Nephron progenitor cell (in vitro differentiated cells): ENCODE data around the gene GPC3.

Source experiments
- DNase-seq: peaks from one replicate; pipeline ENCODE4 v3.0.0; 2021
- H3K27ac Mint-ChIP-seq: 2 replicates; pipeline ENCODE4 v1.8.0; 2021; ENCODE audit warnings: mild to moderate bottlenecking, moderate library complexity, mixed read lengths
- H3K27me3 Mint-ChIP-seq: 2 replicates; pipeline ENCODE4 v1.8.0; 2021; ENCODE audit warnings: mild to moderate bottlenecking, low read depth, mixed read lengths; ENCODE audit not compliant: poor library complexity
- H3K36me3 Mint-ChIP-seq: 2 replicates; pipeline ENCODE4 v1.8.0; 2021; ENCODE audit warnings: low read depth, mixed read lengths
- H3K4me1 Mint-ChIP-seq: 2 replicates; pipeline ENCODE4 v1.8.0; 2021; ENCODE audit warnings: mixed read lengths
- H3K4me3 Mint-ChIP-seq: 2 replicates; pipeline ENCODE4 v1.8.0; 2021; ENCODE audit warnings: mild to moderate bottlenecking, moderate library complexity, mixed read lengths
- H3K9me3 Mint-ChIP-seq: 2 replicates; pipeline ENCODE4 v1.8.0; 2021; ENCODE audit warnings: mild to moderate bottlenecking, moderate library complexity, mixed read lengths
- TF ChIP-seq, protein P1 (sequence below): fragments of 200-600 bp; sonication (generic); IDR thresholded peaks from 2 replicates; pipeline ENCODE4 v1.5.0; 2021; ENCODE audit warnings: antibody characterized with exemption

GPC3 gene

DNA sequence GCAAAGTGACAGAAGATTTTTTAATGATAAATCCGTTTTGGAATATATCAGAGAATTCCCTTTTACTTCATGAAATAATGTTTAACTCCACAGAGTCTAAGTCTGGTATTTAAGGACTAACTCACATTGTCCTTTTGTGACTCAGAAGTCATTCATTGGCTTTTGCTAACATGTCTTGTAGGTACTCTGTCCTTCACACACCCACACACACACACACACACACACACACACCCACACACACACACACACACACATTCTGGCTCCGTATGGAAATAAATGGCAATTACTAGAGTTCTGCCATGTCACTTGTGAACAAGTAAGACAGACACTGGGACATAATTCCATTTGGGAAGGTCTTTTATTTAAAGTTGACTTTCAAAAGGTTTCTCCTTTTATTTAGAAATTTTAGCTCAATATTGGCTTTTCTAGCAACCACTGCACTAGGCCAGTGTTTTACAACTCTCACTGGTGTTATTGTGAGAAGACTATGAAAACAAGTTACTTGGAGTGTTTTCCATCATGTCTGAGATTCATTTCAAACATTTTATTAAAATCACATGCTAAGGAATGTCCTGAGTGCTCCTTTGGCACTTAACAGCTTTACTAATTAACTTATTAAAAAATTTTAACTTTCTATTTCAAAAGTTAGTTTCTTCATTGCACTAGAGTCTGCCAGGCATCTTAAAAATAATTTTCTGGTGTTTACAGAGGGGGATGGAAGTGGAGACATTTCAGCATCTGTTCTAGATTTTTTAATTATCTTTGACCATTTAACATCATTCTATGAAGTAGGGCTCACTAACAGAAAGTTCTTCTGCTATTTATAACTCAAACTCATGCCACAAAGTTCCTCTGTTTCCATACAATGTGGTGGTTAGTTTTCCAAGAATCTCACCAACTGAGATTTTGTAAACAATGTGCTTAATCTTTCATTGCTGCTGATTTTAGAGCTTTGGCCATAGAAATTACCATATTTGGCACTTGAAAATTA is 329.8 kb downstream of the GPC3 start:
- H3K4me1 Mint-ChIP-seq = peaks cover 36% of the 10 kb centered on the region

DNA sequence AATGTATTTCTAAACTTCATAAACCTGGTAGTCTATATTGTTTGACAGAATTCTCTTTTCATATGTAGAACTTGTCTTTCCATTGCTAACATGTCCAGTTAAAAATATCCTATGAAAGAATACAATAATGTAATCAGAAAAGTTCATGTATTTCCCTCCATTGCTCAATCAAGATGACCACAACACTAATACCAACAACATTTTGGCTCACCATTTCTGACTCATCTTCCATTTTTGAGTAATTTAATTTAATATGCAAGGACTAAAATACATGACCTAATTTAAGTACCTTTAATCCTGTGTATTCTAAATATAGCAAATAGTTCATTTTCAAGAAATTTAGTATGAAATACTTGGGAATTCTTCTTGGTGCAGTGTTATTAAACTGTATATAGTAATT is 330.6 kb downstream of the GPC3 start:
- no peak overlapping the region for H3K4me3 Mint-ChIP-seq
- peaks cover 7% of the 10 kb centered on the region for H3K36me3 Mint-ChIP-seq
- H3K27ac Mint-ChIP-seq = no peak overlapping the region
- TF ChIP-seq, protein P1, sequence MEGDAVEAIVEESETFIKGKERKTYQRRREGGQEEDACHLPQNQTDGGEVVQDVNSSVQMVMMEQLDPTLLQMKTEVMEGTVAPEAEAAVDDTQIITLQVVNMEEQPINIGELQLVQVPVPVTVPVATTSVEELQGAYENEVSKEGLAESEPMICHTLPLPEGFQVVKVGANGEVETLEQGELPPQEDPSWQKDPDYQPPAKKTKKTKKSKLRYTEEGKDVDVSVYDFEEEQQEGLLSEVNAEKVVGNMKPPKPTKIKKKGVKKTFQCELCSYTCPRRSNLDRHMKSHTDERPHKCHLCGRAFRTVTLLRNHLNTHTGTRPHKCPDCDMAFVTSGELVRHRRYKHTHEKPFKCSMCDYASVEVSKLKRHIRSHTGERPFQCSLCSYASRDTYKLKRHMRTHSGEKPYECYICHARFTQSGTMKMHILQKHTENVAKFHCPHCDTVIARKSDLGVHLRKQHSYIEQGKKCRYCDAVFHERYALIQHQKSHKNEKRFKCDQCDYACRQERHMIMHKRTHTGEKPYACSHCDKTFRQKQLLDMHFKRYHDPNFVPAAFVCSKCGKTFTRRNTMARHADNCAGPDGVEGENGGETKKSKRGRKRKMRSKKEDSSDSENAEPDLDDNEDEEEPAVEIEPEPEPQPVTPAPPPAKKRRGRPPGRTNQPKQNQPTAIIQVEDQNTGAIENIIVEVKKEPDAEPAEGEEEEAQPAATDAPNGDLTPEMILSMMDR = no peak
- H3K27me3 Mint-ChIP-seq = no peaks in the 10 kb centered on the region
- DNase-seq = no peak
- H3K4me1 Mint-ChIP-seq = peaks cover 40% of the 10 kb centered on the region
- no peaks in the 10 kb centered on the region for H3K9me3 Mint-ChIP-seq

More for the DNA sequence above, 329.8 kb downstream of the GPC3 start:
- H3K27me3 Mint-ChIP-seq = no peaks in the 10 kb centered on the region
- no peak overlapping the region for H3K4me3 Mint-ChIP-seq
- DNase-seq = no peak
- TF ChIP-seq, protein P1 = no peak
- H3K27ac Mint-ChIP-seq = peak overlapping the region; percentile 58
- H3K36me3 Mint-ChIP-seq = peaks cover 15% of the 10 kb centered on the region
- no peaks in the 10 kb centered on the region for H3K9me3 Mint-ChIP-seq

DNA sequence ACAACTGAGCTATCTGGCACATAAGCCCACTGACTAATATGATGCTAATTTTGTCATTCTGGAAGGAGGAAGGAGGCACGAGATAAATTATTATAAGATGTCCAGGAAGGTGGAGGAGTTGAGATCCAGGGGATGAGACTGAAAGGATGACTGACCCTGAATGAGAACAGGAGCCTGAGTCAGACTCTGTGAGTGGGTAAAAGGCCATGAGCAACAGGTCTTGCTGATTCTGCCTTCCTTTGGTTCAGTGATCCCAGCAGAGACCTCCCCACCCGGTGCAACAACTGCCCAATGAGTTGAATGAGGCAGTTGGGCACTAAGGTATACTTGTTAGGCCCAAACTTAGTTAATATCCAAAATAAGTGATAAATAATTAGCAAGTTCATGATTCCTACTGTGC is 332.0 kb downstream of the GPC3 start:
- peaks cover 44% of the 10 kb centered on the region for H3K4me1 Mint-ChIP-seq
- no peak overlapping the region for H3K4me3 Mint-ChIP-seq
- no peak for DNase-seq
- H3K27ac Mint-ChIP-seq = peak overlapping the region; percentile 29
- TF ChIP-seq, protein P1 = no peak
- H3K36me3 Mint-ChIP-seq = peaks cover 4% of the 10 kb centered on the region
- H3K27me3 Mint-ChIP-seq = no peaks in the 10 kb centered on the region
- H3K9me3 Mint-ChIP-seq = no peaks in the 10 kb centered on the region

DNA sequence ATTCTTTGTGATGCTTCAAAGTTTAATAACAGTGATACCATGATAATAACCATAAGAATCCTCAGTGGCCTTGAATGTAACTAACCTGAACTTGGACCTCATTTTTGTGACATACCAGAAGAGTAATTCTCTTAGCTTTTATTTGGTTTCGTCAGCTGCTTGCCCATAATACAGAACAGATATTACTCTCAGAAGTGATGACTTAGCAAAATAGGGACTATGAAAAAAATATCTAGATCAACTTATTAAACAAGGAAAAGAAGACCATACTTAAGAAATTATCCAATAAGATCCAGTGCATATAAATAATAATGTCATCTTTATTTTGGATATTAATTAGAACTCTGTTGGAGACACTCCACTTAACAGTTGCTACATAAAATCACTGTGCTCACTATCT is 333.2 kb downstream of the GPC3 start:
- Mint-ChIP-seq H3K9me3 (no peaks in the 10 kb centered on the region), H3K4me1 (peaks cover 37% of the 10 kb centered on the region), H3K27ac (no peak overlapping the region), H3K4me3 (no peak overlapping the region), H3K36me3 (peaks cover 5% of the 10 kb centered on the region), H3K27me3 (no peaks in the 10 kb centered on the region)
- TF ChIP-seq, protein P1 = no peak
- DNase-seq = no peak

DNA sequence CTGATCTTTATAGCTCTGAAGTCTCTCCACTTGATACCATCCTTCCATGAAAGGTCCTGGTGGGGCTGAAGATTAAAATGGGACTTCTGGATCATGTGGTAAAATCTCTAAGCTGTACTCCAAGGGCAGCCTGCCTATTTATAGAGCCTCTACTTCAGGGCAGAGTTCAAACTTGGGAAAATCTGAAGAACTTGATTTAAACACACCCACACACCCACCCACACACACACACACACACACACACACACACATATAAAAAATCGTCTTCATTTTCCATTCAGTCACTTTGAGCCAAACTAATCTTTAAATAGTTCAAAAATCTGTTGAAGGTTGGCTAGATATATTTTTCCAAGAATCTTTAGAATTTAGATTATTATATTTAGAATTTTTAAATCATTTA is 335.2 kb downstream of the GPC3 start:
- no peak for DNase-seq
- H3K36me3 Mint-ChIP-seq = peaks cover 10% of the 10 kb centered on the region
- H3K4me1 Mint-ChIP-seq = peaks cover 18% of the 10 kb centered on the region
- H3K9me3 Mint-ChIP-seq = no peaks in the 10 kb centered on the region
- H3K27ac Mint-ChIP-seq = peak overlapping the region; percentile 47
- TF ChIP-seq, protein P1 = no peak
- H3K4me3 Mint-ChIP-seq = no peak overlapping the region
- no peaks in the 10 kb centered on the region for H3K27me3 Mint-ChIP-seq

DNA sequence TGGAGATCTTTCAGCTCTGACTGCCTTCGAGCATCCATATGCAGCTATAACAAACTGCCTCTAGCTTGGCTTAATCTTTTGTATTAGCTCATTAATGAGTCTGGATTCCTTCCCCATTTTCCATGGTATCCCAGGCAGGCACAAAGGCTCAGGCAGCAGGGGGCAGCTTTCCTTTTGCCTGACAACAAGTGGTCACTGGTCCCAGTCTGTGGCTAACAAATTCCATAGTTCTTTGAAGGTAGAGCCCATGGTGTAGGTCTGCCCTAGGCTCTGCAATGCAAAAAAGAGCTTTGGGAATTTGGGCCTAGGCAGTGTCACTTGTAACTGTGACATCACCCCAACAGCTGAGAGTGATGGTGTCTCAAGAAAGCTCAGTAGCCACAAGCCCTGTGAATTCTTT is 335.7 kb downstream of the GPC3 start:
- H3K9me3 Mint-ChIP-seq = no peaks in the 10 kb centered on the region
- no peaks in the 10 kb centered on the region for H3K27me3 Mint-ChIP-seq
- peaks cover 15% of the 10 kb centered on the region for H3K4me1 Mint-ChIP-seq
- H3K27ac Mint-ChIP-seq = no peak overlapping the region
- no peak for DNase-seq
- peaks cover 10% of the 10 kb centered on the region for H3K36me3 Mint-ChIP-seq
- TF ChIP-seq, protein P1 = no peak
- H3K4me3 Mint-ChIP-seq = no peak overlapping the region
